Activated CD8-positive, alpha-beta T cell treated with anti-CD3 and anti-CD28 coated beads for 36 hours (primary cell): ENCODE data around the gene BLM. TPM values are rescaled to one million over a fixed set of nuclear protein-coding genes. Genes with fewer than 3 reads are reported as not detected.

Experiments used
- ATAC-seq: fragments of 200-7000 bp; cut with Tn5 transposase; one replicate; pipeline ENCODE4 v1.10.0; 2021; ENCODE audit warnings: mild to moderate bottlenecking, moderate library complexity
- CTCF ChIA-PET: fragments of 350-600 bp; sonication (Branson Sonifier 250); formaldehyde crosslinking; loops from one replicate; lab custom pipeline; 2021; ENCODE audit warnings: antibody characterized with exemption; lab: Charles Lee
- POLR2A ChIA-PET: fragments of 350-600 bp; sonication (Branson Sonifier 250); formaldehyde crosslinking; loops from one replicate; lab custom pipeline; 2021; ENCODE audit warnings: antibody characterized with exemption; lab: Charles Lee
- DNase-seq: peaks from one replicate; pipeline ENCODE4 v3.0.0-alpha.2; 2020
- H3K27ac Mint-ChIP-seq: one replicate; pipeline ENCODE4 v1.8.0; 2021; ENCODE audit warnings: mild to moderate bottlenecking, mixed read lengths
- H3K27me3 Mint-ChIP-seq: one replicate; pipeline ENCODE4 v1.8.0; 2021; ENCODE audit warnings: mixed read lengths
- H3K36me3 Mint-ChIP-seq: one replicate; pipeline ENCODE4 v1.8.0; 2021; ENCODE audit warnings: low read depth, mixed read lengths
- H3K4me1 Mint-ChIP-seq: one replicate; pipeline ENCODE4 v1.8.0; 2021; ENCODE audit warnings: low read depth, mixed read lengths
- H3K4me3 Mint-ChIP-seq: one replicate; pipeline ENCODE4 v1.8.0; 2021; ENCODE audit warnings: mild to moderate bottlenecking, moderate library complexity, mixed read lengths
- H3K9me3 Mint-ChIP-seq: one replicate; pipeline ENCODE4 v1.8.0; 2021; ENCODE audit warnings: mixed read lengths
- CTCF ChIP-seq: fragments of 200-600 bp; IDR thresholded peaks from one replicate; pipeline ENCODE4 v1.8.0; 2022; ENCODE audit warnings: antibody characterized with exemption, mild to moderate bottlenecking
- intact Hi-C: fragments of 100-400 bp; cut with micrococcal nuclease; formaldehyde crosslinking; loops from one replicate; pipeline ENCODE4 v1.10.0; 2022
- total RNA-seq, 2 experiments: library from RNA; stranded (reverse); gene quantifications; one replicate each; pipeline ENCODE4 v1.2.3, GENCODE V29; 2021

Gene BLM
- total RNA-seq, 2 experiments from 2014 or later = 45.2 to 53.6 TPM

- intact Hi-C loops = loop anchor here (2.0 kb wide), 1 partner anchor 43 kb away; no protein-coding TSS in a partner anchor
- Mint-ChIP-seq H3K4me3 (no peak overlapping the region), H3K9me3 (peaks cover 4% of the 10 kb centered on the region), H3K27me3 (no peaks in the 10 kb centered on the region), H3K36me3 (no peaks in the 10 kb centered on the region), H3K27ac (no peak overlapping the region), H3K4me1 (peaks cover 16% of the 10 kb centered on the region)
- ChIA-PET CTCF (interaction anchor here (0.9 to 1.6 kb wide), 6 partner anchors 28 to 130 kb away, joined by 3 to 6 read pairs (median 4); no protein-coding TSS in a partner anchor), POLR2A (no interaction called here)
- no peak for TF ChIP-seq CTCF
- ATAC-seq = no peak
- DNase-seq = no peak
Measured at GRCh38 chr15:90691982-90692773, 25.0 kb upstream of the BLM start.

GRCh38 chr15:90694987-90695386 lies 22.2 kb upstream of the BLM start:
- Mint-ChIP-seq H3K36me3 (no peaks in the 10 kb centered on the region), H3K4me1 (peaks cover 10% of the 10 kb centered on the region), H3K27ac (no peak overlapping the region), H3K27me3 (no peaks in the 10 kb centered on the region), H3K9me3 (no peaks in the 10 kb centered on the region), H3K4me3 (no peak overlapping the region)
- CTCF ChIA-PET = interaction anchor here (1.0 to 2.1 kb wide), 5 partner anchors 9 to 240 kb away, joined by 3 to 4 read pairs (median 3); partner anchors contain the start of gene UNC45A
- POLR2A ChIA-PET = no interaction called here
- no peak for ATAC-seq
- no peak for TF ChIP-seq CTCF
- DNase-seq = no peak
- intact Hi-C loops = no loop called here

- no peaks in the 10 kb centered on the region for H3K27me3 Mint-ChIP-seq
- peaks cover 10% of the 10 kb centered on the region for H3K4me1 Mint-ChIP-seq
- ATAC-seq (peak; percentile 75), DNase-seq (peak; percentile 36)
- no peak overlapping the region for H3K27ac Mint-ChIP-seq
- H3K9me3 Mint-ChIP-seq = no peaks in the 10 kb centered on the region
- intact Hi-C loops = no loop called here
- no peaks in the 10 kb centered on the region for H3K36me3 Mint-ChIP-seq
- ChIA-PET CTCF (interaction anchor here (1.0 to 4.1 kb wide), 2 partner anchors 189 to 377 kb away, joined by 3 to 14 read pairs; no protein-coding TSS in a partner anchor), POLR2A (interaction anchor here (0.6 kb wide), 1 partner anchor 10 kb away, joined by 3 read pairs; no protein-coding TSS in a partner anchor)
- H3K4me3 Mint-ChIP-seq = no peak overlapping the region
- no peak for TF ChIP-seq CTCF
Measured at GRCh38 chr15:90697175-90697574, 20.0 kb upstream of the BLM start.

- intact Hi-C loops = no loop called here
- H3K4me1 Mint-ChIP-seq = peaks cover 8% of the 10 kb centered on the region
- POLR2A ChIA-PET = no interaction called here
- DNase-seq (no peak), ATAC-seq (no peak)
- TF ChIP-seq CTCF = no peak
- peaks cover 1% of the 10 kb centered on the region for H3K36me3 Mint-ChIP-seq
- peaks cover 6% of the 10 kb centered on the region for H3K9me3 Mint-ChIP-seq
- CTCF ChIA-PET = interaction anchor here (3.6 to 4.1 kb wide), 2 partner anchors 51 to 187 kb away, joined by 9 to 14 read pairs; no protein-coding TSS in a partner anchor
- H3K27me3 Mint-ChIP-seq = no peaks in the 10 kb centered on the region
- H3K27ac Mint-ChIP-seq = no peak overlapping the region
- H3K4me3 Mint-ChIP-seq = no peak overlapping the region
Measured at GRCh38 chr15:90698629-90699028, 18.5 kb upstream of the BLM start.

- H3K4me1 Mint-ChIP-seq = peaks cover 6% of the 10 kb centered on the region
- TF ChIP-seq CTCF = no peak
- H3K36me3 Mint-ChIP-seq = peaks cover 1% of the 10 kb centered on the region
- H3K9me3 Mint-ChIP-seq = peaks cover 6% of the 10 kb centered on the region
- H3K27me3 Mint-ChIP-seq = no peaks in the 10 kb centered on the region
- DNase-seq (no peak), ATAC-seq (no peak)
- no peak overlapping the region for H3K4me3 Mint-ChIP-seq
- CTCF ChIA-PET = interaction anchor here (3.6 kb wide), 1 partner anchor 53 kb away, joined by 9 read pairs; no protein-coding TSS in a partner anchor
- intact Hi-C loops = no loop called here
- no peak overlapping the region for H3K27ac Mint-ChIP-seq
- POLR2A ChIA-PET = interaction anchor here (0.7 to 1.6 kb wide), 2 partner anchors 16 to 46 kb away, joined by 4 to 5 read pairs; partner anchors contain the start of gene BLM
Measured at GRCh38 chr15:90701048-90701447, 16.1 kb upstream of the BLM start.
